ENCODE data around the gene CD63.

GRCh38 chr12:55757701-55758100 lies 28.9 kb upstream of the CD63 start:
- TF ChIP-seq CTCF (IDR thresholded peaks at IDR 0.05; ENCODE audit: insufficient read depth, low read length, poor library complexity, severe bottlenecking) = no peak
- no peak for TF ChIP-seq EZH2phosphoT487 (conservative IDR thresholded peaks at IDR 0.05; ENCODE audit: low read length)

Data from SU-DHL-6 (cell line).